Effector memory CD8-positive, alpha-beta T cell (primary cell): ENCODE data around the gene ASIC5.
"Not testable (repeated sequence)": the region's sequence is repeated elsewhere in the genome, so short reads cannot be mapped to it uniquely, and the experiment has no call there.

Experiments
- ATAC-seq: fragments of 150-1000 bp; cut with Tn5 transposase; replicated peaks from 2 replicates; pipeline ENCODE4 v1.10.0; 2021; ENCODE audit warnings: mild to moderate bottlenecking, moderate library complexity
- DNase-seq, 3 experiments: peaks; one replicate each; pipeline ENCODE4 v3.0.0; 2021
- H3K27ac Mint-ChIP-seq, 2 donors: one replicate each; pipeline ENCODE4 v1.8.0; 2022; ENCODE audit warnings: mild to moderate bottlenecking in 2 of 2, mixed read lengths in 2 of 2, moderate library complexity in 2 of 2
- H3K27me3 Mint-ChIP-seq, 2 donors: one replicate each; pipeline ENCODE4 v1.8.0; 2022; ENCODE audit warnings: mixed read lengths in 2 of 2
- H3K36me3 Mint-ChIP-seq: one replicate; pipeline ENCODE4 v1.8.0; 2022; ENCODE audit warnings: mild to moderate bottlenecking, moderate library complexity, mixed read lengths; ENCODE audit not compliant: insufficient read depth
- H3K4me1 Mint-ChIP-seq, 2 donors: one replicate each; pipeline ENCODE4 v1.8.0; 2022; ENCODE audit warnings: low read depth in 2 of 2, mixed read lengths in 2 of 2
- H3K4me3 Mint-ChIP-seq, 2 donors: one replicate each; pipeline ENCODE4 v1.8.0; 2022; ENCODE audit warnings: mild to moderate bottlenecking in 2 of 2, mixed read lengths in 2 of 2, moderate library complexity in 2 of 2
- H3K9me3 Mint-ChIP-seq, 2 donors: one replicate each; pipeline ENCODE4 v1.8.0; 2022; ENCODE audit warnings: mixed read lengths in 2 of 2

ASIC5 gene

GRCh38 chr4:155807021-155807420 is 59.1 kb downstream of the ASIC5 start:
- H3K4me3 Mint-ChIP-seq, result no peak overlapping the region
- no peak overlapping the region for H3K27ac Mint-ChIP-seq
- no peaks in the 10 kb centered on the region for H3K4me1 Mint-ChIP-seq
- H3K27me3 Mint-ChIP-seq, result peaks cover 0 to 7% of the 10 kb centered on the region in 2 donors
- no peaks in the 10 kb centered on the region for H3K36me3 Mint-ChIP-seq
- DNase-seq (no peak), ATAC-seq (no peak)
- no peaks in the 10 kb centered on the region for H3K9me3 Mint-ChIP-seq

- Mint-ChIP-seq H3K36me3 (no peaks in the 10 kb centered on the region), H3K4me1 (no peaks in the 10 kb centered on the region), H3K27me3 (peaks cover 0 to 8% of the 10 kb centered on the region in 2 donors), H3K9me3 (no peaks in the 10 kb centered on the region), H3K4me3 (no peak overlapping the region), H3K27ac (no peak overlapping the region)
- no peak for ATAC-seq
- no peak for DNase-seq
Observed at GRCh38 chr4:155805016-155805415, 61.1 kb downstream of the ASIC5 start.

GRCh38 chr4:155802190-155802959 is 63.7 kb downstream of the ASIC5 start:
- Mint-ChIP-seq H3K4me3 (no peak overlapping the region), H3K4me1 (no peaks in the 10 kb centered on the region), H3K27me3 (peaks cover 0 to 8% of the 10 kb centered on the region in 2 donors), H3K36me3 (no peaks in the 10 kb centered on the region), H3K9me3 (no peaks in the 10 kb centered on the region), H3K27ac (no peak overlapping the region)
- DNase-seq (no peak), ATAC-seq (no peak)

GRCh38 chr4:155800685-155801343 is 65.3 kb downstream of the ASIC5 start:
- no peak for ATAC-seq
- Mint-ChIP-seq H3K27me3 (peaks cover 0 to 8% of the 10 kb centered on the region in 2 donors), H3K27ac (no peak overlapping the region), H3K9me3 (no peaks in the 10 kb centered on the region), H3K36me3 (no peaks in the 10 kb centered on the region), H3K4me1 (no peaks in the 10 kb centered on the region), H3K4me3 (no peak overlapping the region)
- DNase-seq, result no peak

- no peak for ATAC-seq
- H3K36me3 Mint-ChIP-seq, result no peaks in the 10 kb centered on the region
Observed at GRCh38 chr4:155799794-155800123, 66.3 kb downstream of the ASIC5 start.

GRCh38 chr4:155799116-155799793 is 66.8 kb downstream of the ASIC5 start:
- no peak overlapping the region for H3K27ac Mint-ChIP-seq
- H3K27me3 Mint-ChIP-seq, result peaks cover 0 to 8% of the 10 kb centered on the region in 2 donors
- no peak overlapping the region for H3K4me3 Mint-ChIP-seq
- ATAC-seq (no peak), DNase-seq (no peak)
- no peaks in the 10 kb centered on the region for H3K36me3 Mint-ChIP-seq
- H3K9me3 Mint-ChIP-seq, result no peaks in the 10 kb centered on the region
- no peaks in the 10 kb centered on the region for H3K4me1 Mint-ChIP-seq

More at GRCh38 chr4:155799794-155800123, 66.3 kb downstream of the ASIC5 start:
- Mint-ChIP-seq H3K9me3 (no peaks in the 10 kb centered on the region), H3K4me1 (no peaks in the 10 kb centered on the region), H3K27ac (no peak overlapping the region), H3K4me3 (no peak overlapping the region), H3K27me3 (peaks cover 0 to 8% of the 10 kb centered on the region in 2 donors)
- no peak for DNase-seq

- H3K36me3 Mint-ChIP-seq, DNase-seq, H3K27me3 Mint-ChIP-seq, H3K4me3 Mint-ChIP-seq, H3K4me1 Mint-ChIP-seq, H3K27ac Mint-ChIP-seq, H3K9me3 Mint-ChIP-seq, ATAC-seq: not testable (repeated sequence)
Observed at GRCh38 chr4:155797581-155797980, 68.5 kb downstream of the ASIC5 start.

- DNase-seq (no peak), ATAC-seq (no peak)
- Mint-ChIP-seq H3K36me3 (no peaks in the 10 kb centered on the region), H3K4me1 (no peaks in the 10 kb centered on the region), H3K4me3 (no peak overlapping the region), H3K9me3 (no peaks in the 10 kb centered on the region), H3K27me3 (no peaks in the 10 kb centered on the region), H3K27ac (no peak overlapping the region)
Observed at GRCh38 chr4:155795991-155796390, 70.1 kb downstream of the ASIC5 start.

- no peaks in the 10 kb centered on the region for H3K4me1 Mint-ChIP-seq
- ATAC-seq, result no peak
- H3K27ac Mint-ChIP-seq, result no peak overlapping the region
- H3K9me3 Mint-ChIP-seq, result no peaks in the 10 kb centered on the region
- no peak overlapping the region for H3K4me3 Mint-ChIP-seq
- H3K27me3 Mint-ChIP-seq, result no peaks in the 10 kb centered on the region
- H3K36me3 Mint-ChIP-seq, result no peaks in the 10 kb centered on the region
- DNase-seq, result no peak
Observed at GRCh38 chr4:155794589-155795236, 71.4 kb downstream of the ASIC5 start.

- no peaks in the 10 kb centered on the region for H3K9me3 Mint-ChIP-seq
- H3K36me3 Mint-ChIP-seq, result no peaks in the 10 kb centered on the region
- H3K4me3 Mint-ChIP-seq, result no peak overlapping the region
- no peak overlapping the region for H3K27ac Mint-ChIP-seq
- peaks cover 0 to 3% of the 10 kb centered on the region in 2 donors for H3K4me1 Mint-ChIP-seq
- DNase-seq, result no peak
- no peak for ATAC-seq
- no peaks in the 10 kb centered on the region for H3K27me3 Mint-ChIP-seq
Observed at GRCh38 chr4:155789982-155790381, 76.1 kb downstream of the ASIC5 start.

GRCh38 chr4:155789391-155789790 is 76.7 kb downstream of the ASIC5 start:
- peaks cover 0 to 3% of the 10 kb centered on the region in 2 donors for H3K4me1 Mint-ChIP-seq
- no peaks in the 10 kb centered on the region for H3K27me3 Mint-ChIP-seq
- no peak overlapping the region for H3K4me3 Mint-ChIP-seq
- DNase-seq (no peak), ATAC-seq (no peak)
- H3K9me3 Mint-ChIP-seq, result no peaks in the 10 kb centered on the region
- H3K27ac Mint-ChIP-seq, result no peak overlapping the region
- no peaks in the 10 kb centered on the region for H3K36me3 Mint-ChIP-seq

- ATAC-seq, result peak; percentile 37
- Mint-ChIP-seq H3K27ac (no peak overlapping the region), H3K4me1 (peaks cover 0 to 3% of the 10 kb centered on the region in 2 donors), H3K4me3 (no peak overlapping the region), H3K27me3 (no peaks in the 10 kb centered on the region), H3K9me3 (no peaks in the 10 kb centered on the region), H3K36me3 (no peaks in the 10 kb centered on the region)
- DNase-seq, result no peak
Observed at GRCh38 chr4:155787113-155787710, 78.9 kb downstream of the ASIC5 start.

- Mint-ChIP-seq H3K27ac (no peak overlapping the region), H3K9me3 (no peaks in the 10 kb centered on the region), H3K4me3 (no peak overlapping the region), H3K27me3 (no peaks in the 10 kb centered on the region), H3K36me3 (no peaks in the 10 kb centered on the region), H3K4me1 (peaks cover 0 to 3% of the 10 kb centered on the region in 2 donors)
- DNase-seq (no peak), ATAC-seq (no peak)
Observed at GRCh38 chr4:155785828-155786227, 80.2 kb downstream of the ASIC5 start.
